SU-DHL-6 (cell line): Measurements from ENCODE around the gene AK9.

Source experiments
- H2AFZ ChIP-seq: fragments of 200-600 bp; sonication (generic); 2 replicates; pipeline ENCODE4 v1.6.1; 2014; ENCODE audit warnings: low read depth, mild to moderate bottlenecking, moderate library complexity, mixed read lengths, antibody characterized with exemption, low read length; ENCODE audit not compliant: severe bottlenecking
- H3F3A ChIP-seq: fragments of 200-600 bp; shearing (Covaris generic); 2 replicates; pipeline ENCODE4 v1.6.0; 2016; ENCODE audit warnings: antibody characterized with exemption, mild to moderate bottlenecking; ENCODE audit not compliant: insufficient read depth
- H3K27ac ChIP-seq: fragments of 200-600 bp; sonication (generic); 2 replicates; pipeline ENCODE4 v1.5.1; 2016; ENCODE audit warnings: low read depth, mild to moderate bottlenecking, low read length, moderate library complexity, mixed read lengths
- H3K27me3 ChIP-seq: fragments of 200-600 bp; sonication (generic), shearing (Covaris generic); 2 replicates; pipeline ENCODE4 v1.6.0; 2014; ENCODE audit warnings: mild to moderate bottlenecking, low read length
- H3K36me3 ChIP-seq: fragments of 200-600 bp; sonication (generic); 2 replicates; pipeline ENCODE4 v1.6.1; 2014; ENCODE audit warnings: mild to moderate bottlenecking, low read length, mixed read lengths
- H3K4me2 ChIP-seq: fragments of 300-600, 200-600 bp; shearing (Covaris generic), sonication (generic); 2 replicates; pipeline ENCODE4 v1.6.0; 2014; ENCODE audit warnings: low read length, low read depth, mild to moderate bottlenecking; ENCODE audit not compliant: poor library complexity, severe bottlenecking
- H3K4me3 ChIP-seq: fragments of 200-600 bp; sonication (generic); 2 replicates; pipeline ENCODE4 v1.5.1; 2014; ENCODE audit warnings: antibody characterized with exemption, low read length, mild to moderate bottlenecking, mixed read lengths; ENCODE audit not compliant: insufficient read depth, poor library complexity, severe bottlenecking
- H3K79me2 ChIP-seq: fragments of 200-600 bp; sonication (generic); 2 replicates; pipeline ENCODE4 v1.6.1; 2014; ENCODE audit warnings: mild to moderate bottlenecking, low read length, moderate library complexity; ENCODE audit not compliant: insufficient read depth
- H3K9ac ChIP-seq: fragments of 200-600 bp; sonication (generic); 2 replicates; pipeline ENCODE4 v1.7.0; 2014; ENCODE audit warnings: mild to moderate bottlenecking, low read length
- H3K9me2 ChIP-seq: fragments of 200-600 bp; sonication (generic); replicated peaks from 2 replicates; pipeline ENCODE4 v1.6.1; 2014; ENCODE audit warnings: low read length; ENCODE audit not compliant: insufficient read depth
- H3K9me3 ChIP-seq: fragments of 200-600 bp; sonication (generic); 2 replicates; pipeline ENCODE4 v1.6.1; 2014; ENCODE audit warnings: low read length, mixed read lengths; ENCODE audit not compliant: insufficient read depth
- H4K20me1 ChIP-seq: fragments of 200-600 bp; sonication (generic); 2 replicates; pipeline ENCODE4 v1.6.1; 2014; ENCODE audit warnings: low read depth, mild to moderate bottlenecking, antibody characterized with exemption, low read length, moderate library complexity, mixed read lengths
- CTCF ChIP-seq: fragments of 200-600 bp; sonication (generic); IDR thresholded peaks from one replicate; pipeline ENCODE4 v1.5.1; 2017; ENCODE audit warnings: antibody characterized with exemption, mild to moderate bottlenecking, low read length, moderate library complexity; ENCODE audit not compliant: insufficient read depth, poor library complexity, severe bottlenecking
- EZH2phosphoT487 ChIP-seq: fragments of 200-600 bp; sonication (generic), shearing (Covaris generic); conservative IDR thresholded peaks from 2 replicates; pipeline ENCODE4 v1.6.1; 2018; ENCODE audit warnings: mild to moderate bottlenecking, antibody characterized with exemption, low read length, moderate library complexity, mixed read lengths

AK9 gene

GRCh38 chr6:109452181-109452580 is 238.8 kb downstream of the AK9 start:
- H2AFZ ChIP-seq = no peak overlapping the region
- no peak overlapping the region for H3K4me2 ChIP-seq
- no peak overlapping the region for H3K27ac ChIP-seq
- H3K9me2 ChIP-seq = no peaks in the 10 kb centered on the region
- peaks cover 18% of the 10 kb centered on the region for H3F3A ChIP-seq
- TF ChIP-seq EZH2phosphoT487 (no peak), CTCF (no peak)
- no peaks in the 10 kb centered on the region for H3K27me3 ChIP-seq
- H3K9me3 ChIP-seq = no peaks in the 10 kb centered on the region
- no peaks in the 10 kb centered on the region for H4K20me1 ChIP-seq
- peaks cover 7% of the 10 kb centered on the region; the same call in 1 of the 2 replicates for H3K79me2 ChIP-seq
- no peaks in the 10 kb centered on the region; the same call in 1 of the 2 replicates for H3K36me3 ChIP-seq
- H3K4me3 ChIP-seq = no peak overlapping the region
- H3K9ac ChIP-seq = no peak overlapping the region

- H3K79me2 ChIP-seq = peaks cover 7% of the 10 kb centered on the region; the same call in 1 of the 2 replicates
- no peak overlapping the region for H3K4me2 ChIP-seq
- no peak overlapping the region for H3K27ac ChIP-seq
- H3K9me2 ChIP-seq = no peaks in the 10 kb centered on the region
- peaks cover 10% of the 10 kb centered on the region; the same call in 1 of the 2 replicates for H3F3A ChIP-seq
- no peak overlapping the region for H2AFZ ChIP-seq
- no peak for TF ChIP-seq CTCF
- TF ChIP-seq EZH2phosphoT487 = no peak
- H4K20me1 ChIP-seq = no peaks in the 10 kb centered on the region
- H3K36me3 ChIP-seq = no peaks in the 10 kb centered on the region; the same call in 1 of the 2 replicates
- H3K27me3 ChIP-seq = no peaks in the 10 kb centered on the region
- no peak overlapping the region for H3K4me3 ChIP-seq
- H3K9me3 ChIP-seq = no peaks in the 10 kb centered on the region
- H3K9ac ChIP-seq = no peak overlapping the region
Observed at GRCh38 chr6:109451376-109451775, 239.6 kb downstream of the AK9 start.

GRCh38 chr6:109450801-109451200 is 240.2 kb downstream of the AK9 start:
- Histone ChIP-seq H3K9me2 (no peaks in the 10 kb centered on the region), H3K4me3 (no peak overlapping the region), H3K9ac (no peak overlapping the region), H2AFZ (no peak overlapping the region), H4K20me1 (no peaks in the 10 kb centered on the region), H3F3A (peaks cover 8% of the 10 kb centered on the region; the same call in 1 of the 2 replicates), H3K36me3 (no peaks in the 10 kb centered on the region; the same call in 1 of the 2 replicates), H3K4me2 (no peak overlapping the region), H3K79me2 (peaks cover 7% of the 10 kb centered on the region; the same call in 1 of the 2 replicates), H3K9me3 (no peaks in the 10 kb centered on the region), H3K27me3 (no peaks in the 10 kb centered on the region), H3K27ac (no peak overlapping the region)
- TF ChIP-seq CTCF = no peak
- TF ChIP-seq EZH2phosphoT487 = no peak
